Measurements from ENCODE around the gene CGGBP1.
A peak's percentile ranks its signal among the peaks of the same experiment; 100 is the strongest.

Gene CGGBP1

GRCh38 chr3:88038566-88038965 is 20.2 kb downstream of the CGGBP1 start:
- Histone ChIP-seq H3K4me3 (ENCODE audit: insufficient read depth, low read depth, low read length, poor library complexity, severe bottlenecking) (no peak overlapping the region), H3K27me3 (replicated peaks; ENCODE audit: control insufficient read depth, insufficient read depth, low read length, poor library complexity, severe bottlenecking) (no peaks in the 10 kb centered on the region), H3K36me3 (ENCODE audit: control insufficient read depth, insufficient read depth, low read length) (no peaks in the 10 kb centered on the region), H3K9me3 (ENCODE audit: control insufficient read depth, low read length) (no peaks in the 10 kb centered on the region), H3K27ac (ENCODE audit: insufficient read depth, low read length, poor library complexity, severe bottlenecking) (no peak overlapping the region), H3K4me1 (ENCODE audit: control insufficient read depth, insufficient read depth, low read length, poor library complexity, severe bottlenecking) (no peaks in the 10 kb centered on the region)
- no peak for DNase-seq

DNA sequence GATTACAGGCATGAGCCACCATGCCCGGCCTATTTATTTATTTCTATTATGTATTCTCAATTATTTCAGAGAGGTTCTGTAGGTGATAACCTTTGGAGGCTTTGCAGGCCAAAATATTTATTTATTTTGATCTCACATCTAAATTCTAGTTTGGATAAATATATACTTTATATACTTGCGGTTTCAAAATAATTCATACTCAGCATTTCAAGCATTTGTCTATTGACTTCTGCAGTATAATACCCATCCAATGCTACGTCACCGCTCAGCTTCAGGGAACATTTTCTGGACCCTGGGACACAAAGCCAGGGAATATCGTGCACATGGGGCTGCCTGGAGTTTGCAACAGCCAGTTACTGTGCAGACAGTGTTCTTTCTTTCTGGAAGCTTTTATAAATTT is 22.6 kb downstream of the CGGBP1 start:
- H3K9me3 ChIP-seq (ENCODE audit: control insufficient read depth, low read length): no peaks in the 10 kb centered on the region
- H3K4me3 ChIP-seq (ENCODE audit: insufficient read depth, low read depth, low read length, poor library complexity, severe bottlenecking): no peak overlapping the region
- H3K36me3 ChIP-seq (ENCODE audit: control insufficient read depth, insufficient read depth, low read length): no peaks in the 10 kb centered on the region
- peaks cover 4% of the 10 kb centered on the region for H3K4me1 ChIP-seq (ENCODE audit: control insufficient read depth, insufficient read depth, low read length, poor library complexity, severe bottlenecking)
- no peaks in the 10 kb centered on the region for H3K27me3 ChIP-seq (replicated peaks; ENCODE audit: control insufficient read depth, insufficient read depth, low read length, poor library complexity, severe bottlenecking)
- DNase-seq: no peak
- H3K27ac ChIP-seq (ENCODE audit: insufficient read depth, low read length, poor library complexity, severe bottlenecking): no peak overlapping the region

GRCh38 chr3:88034491-88035275 is 24.1 kb downstream of the CGGBP1 start:
- H3K27ac ChIP-seq (ENCODE audit: insufficient read depth, low read length, poor library complexity, severe bottlenecking): no peak overlapping the region
- no peak for DNase-seq
- no peaks in the 10 kb centered on the region for H3K9me3 ChIP-seq (ENCODE audit: control insufficient read depth, low read length)
- H3K36me3 ChIP-seq (ENCODE audit: control insufficient read depth, insufficient read depth, low read length): no peaks in the 10 kb centered on the region
- no peaks in the 10 kb centered on the region for H3K27me3 ChIP-seq (replicated peaks; ENCODE audit: control insufficient read depth, insufficient read depth, low read length, poor library complexity, severe bottlenecking)
- peaks cover 4% of the 10 kb centered on the region for H3K4me1 ChIP-seq (ENCODE audit: control insufficient read depth, insufficient read depth, low read length, poor library complexity, severe bottlenecking)
- no peak overlapping the region for H3K4me3 ChIP-seq (ENCODE audit: insufficient read depth, low read depth, low read length, poor library complexity, severe bottlenecking)

- DNase-seq: no peak
- Histone ChIP-seq H3K27me3 (replicated peaks; ENCODE audit: control insufficient read depth, insufficient read depth, low read length, poor library complexity, severe bottlenecking) (no peaks in the 10 kb centered on the region), H3K36me3 (ENCODE audit: control insufficient read depth, insufficient read depth, low read length) (no peaks in the 10 kb centered on the region), H3K4me1 (ENCODE audit: control insufficient read depth, insufficient read depth, low read length, poor library complexity, severe bottlenecking) (peaks cover 4% of the 10 kb centered on the region), H3K27ac (ENCODE audit: insufficient read depth, low read length, poor library complexity, severe bottlenecking) (no peak overlapping the region), H3K4me3 (ENCODE audit: insufficient read depth, low read depth, low read length, poor library complexity, severe bottlenecking) (no peak overlapping the region), H3K9me3 (ENCODE audit: control insufficient read depth, low read length) (no peaks in the 10 kb centered on the region)
These were observed 25.0 kb downstream of the CGGBP1 start for GRCh38 chr3:88033808-88034207.

DNA sequence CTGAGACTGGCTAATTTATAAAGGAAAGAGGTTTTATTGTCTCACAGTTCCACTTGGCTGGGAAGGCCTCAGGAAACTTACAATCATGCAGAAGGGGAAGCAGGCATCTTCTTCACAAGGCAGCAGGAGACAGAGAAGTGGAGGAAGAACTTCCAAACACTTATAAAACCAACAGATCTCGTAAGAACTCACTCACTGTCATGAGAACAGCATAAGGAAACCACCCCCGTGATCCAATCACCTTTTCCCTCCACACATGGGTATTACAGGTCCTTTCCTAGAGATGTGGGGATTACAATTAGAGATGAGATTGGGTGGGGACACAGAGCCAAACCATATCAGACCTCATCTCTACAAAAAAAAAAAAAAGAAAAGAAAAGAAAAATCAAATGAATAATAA is 25.7 kb downstream of the CGGBP1 start:
- Histone ChIP-seq H3K9me3 (ENCODE audit: control insufficient read depth, low read length) (no peaks in the 10 kb centered on the region), H3K4me3 (ENCODE audit: insufficient read depth, low read depth, low read length, poor library complexity, severe bottlenecking) (no peak overlapping the region), H3K27ac (ENCODE audit: insufficient read depth, low read length, poor library complexity, severe bottlenecking) (no peak overlapping the region), H3K4me1 (ENCODE audit: control insufficient read depth, insufficient read depth, low read length, poor library complexity, severe bottlenecking) (peaks cover 4% of the 10 kb centered on the region), H3K36me3 (ENCODE audit: control insufficient read depth, insufficient read depth, low read length) (no peaks in the 10 kb centered on the region), H3K27me3 (replicated peaks; ENCODE audit: control insufficient read depth, insufficient read depth, low read length, poor library complexity, severe bottlenecking) (no peaks in the 10 kb centered on the region)
- DNase-seq: no peak

DNA sequence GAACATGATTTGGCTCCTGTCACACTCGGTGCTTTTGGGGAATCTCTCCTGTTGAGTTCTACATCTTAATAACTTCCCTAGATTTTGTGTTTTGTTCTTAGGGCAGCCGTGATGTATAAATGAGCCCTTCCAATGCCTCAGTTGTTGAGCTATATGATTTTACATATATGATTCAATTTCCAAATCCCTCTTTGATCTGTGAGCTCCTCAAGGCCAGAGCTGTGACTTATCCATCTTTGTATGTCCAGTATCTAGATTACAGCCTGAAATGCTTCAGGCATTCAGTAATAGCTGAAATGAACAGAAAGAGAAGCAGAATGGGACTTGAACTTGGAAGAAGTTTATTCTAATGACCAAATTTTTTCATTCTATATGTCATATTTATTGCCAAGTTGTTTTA is 26.6 kb downstream of the CGGBP1 start:
- Histone ChIP-seq H3K27ac (ENCODE audit: insufficient read depth, low read length, poor library complexity, severe bottlenecking) (peak overlapping the region; percentile 54), H3K36me3 (ENCODE audit: control insufficient read depth, insufficient read depth, low read length) (no peaks in the 10 kb centered on the region), H3K9me3 (ENCODE audit: control insufficient read depth, low read length) (no peaks in the 10 kb centered on the region), H3K27me3 (replicated peaks; ENCODE audit: control insufficient read depth, insufficient read depth, low read length, poor library complexity, severe bottlenecking) (no peaks in the 10 kb centered on the region), H3K4me1 (ENCODE audit: control insufficient read depth, insufficient read depth, low read length, poor library complexity, severe bottlenecking) (peaks cover 4% of the 10 kb centered on the region), H3K4me3 (ENCODE audit: insufficient read depth, low read depth, low read length, poor library complexity, severe bottlenecking) (peak overlapping the region; percentile 55)
- no peak for DNase-seq

DNA sequence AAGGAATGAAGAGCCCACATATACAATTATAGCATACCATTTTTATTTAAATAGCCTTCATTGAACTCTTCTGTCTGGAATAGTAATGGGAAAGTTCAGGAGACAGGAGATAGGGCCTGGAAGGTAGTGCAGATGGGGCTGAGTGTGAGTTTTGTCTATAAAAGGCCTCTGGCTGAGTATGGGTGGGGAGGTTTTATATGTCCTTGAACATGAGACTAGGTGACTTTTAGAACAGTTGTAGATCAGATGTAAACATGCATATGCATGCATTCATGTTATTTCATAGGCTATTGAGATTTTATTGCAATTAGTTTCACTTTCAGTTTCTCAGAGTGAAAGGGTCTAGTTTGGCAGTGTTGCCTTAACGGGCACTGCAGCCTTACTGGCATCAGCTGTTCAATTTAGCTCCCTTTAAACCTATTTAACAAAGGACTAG is 27.1 kb downstream of the CGGBP1 start:
- Histone ChIP-seq H3K4me3 (ENCODE audit: insufficient read depth, low read depth, low read length, poor library complexity, severe bottlenecking) (peak overlapping the region; percentile 55), H3K27ac (ENCODE audit: insufficient read depth, low read length, poor library complexity, severe bottlenecking) (peak overlapping the region; percentile 54), H3K4me1 (ENCODE audit: control insufficient read depth, insufficient read depth, low read length, poor library complexity, severe bottlenecking) (peaks cover 4% of the 10 kb centered on the region), H3K36me3 (ENCODE audit: control insufficient read depth, insufficient read depth, low read length) (no peaks in the 10 kb centered on the region), H3K9me3 (ENCODE audit: control insufficient read depth, low read length) (no peaks in the 10 kb centered on the region), H3K27me3 (replicated peaks; ENCODE audit: control insufficient read depth, insufficient read depth, low read length, poor library complexity, severe bottlenecking) (no peaks in the 10 kb centered on the region)
- DNase-seq: peak in 1 of 3 donors; percentile 3

DNA sequence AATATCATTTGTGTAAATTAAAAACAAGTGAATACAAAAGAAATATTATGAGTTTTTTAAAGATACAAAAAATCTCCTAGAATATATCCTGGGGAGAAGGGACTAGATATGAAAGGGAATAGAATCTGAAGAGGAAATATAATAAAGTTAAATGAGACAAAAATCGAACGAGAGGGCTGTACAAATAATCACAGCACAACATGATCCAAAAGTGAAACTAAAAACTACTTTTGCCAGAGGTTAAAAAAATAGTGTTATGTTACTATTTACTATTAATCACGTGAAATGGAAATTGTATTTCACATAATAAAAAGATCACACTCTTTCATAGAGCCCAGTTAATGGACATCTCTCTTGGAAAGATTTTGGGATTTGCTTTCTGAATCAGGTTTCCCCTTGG is 28.6 kb downstream of the CGGBP1 start:
- no peaks in the 10 kb centered on the region for H3K36me3 ChIP-seq (ENCODE audit: control insufficient read depth, insufficient read depth, low read length)
- H3K4me1 ChIP-seq (ENCODE audit: control insufficient read depth, insufficient read depth, low read length, poor library complexity, severe bottlenecking): peaks cover 4% of the 10 kb centered on the region
- H3K9me3 ChIP-seq (ENCODE audit: control insufficient read depth, low read length): no peaks in the 10 kb centered on the region
- H3K4me3 ChIP-seq (ENCODE audit: insufficient read depth, low read depth, low read length, poor library complexity, severe bottlenecking): no peak overlapping the region
- DNase-seq: no peak
- H3K27ac ChIP-seq (ENCODE audit: insufficient read depth, low read length, poor library complexity, severe bottlenecking): no peak overlapping the region
- H3K27me3 ChIP-seq (replicated peaks; ENCODE audit: control insufficient read depth, insufficient read depth, low read length, poor library complexity, severe bottlenecking): no peaks in the 10 kb centered on the region

GRCh38 chr3:88028876-88029275 is 29.9 kb downstream of the CGGBP1 start:
- H3K27ac ChIP-seq (ENCODE audit: insufficient read depth, low read length, poor library complexity, severe bottlenecking): no peak overlapping the region
- no peak for DNase-seq
- no peaks in the 10 kb centered on the region for H3K9me3 ChIP-seq (ENCODE audit: control insufficient read depth, low read length)
- H3K27me3 ChIP-seq (replicated peaks; ENCODE audit: control insufficient read depth, insufficient read depth, low read length, poor library complexity, severe bottlenecking): no peaks in the 10 kb centered on the region
- H3K4me1 ChIP-seq (ENCODE audit: control insufficient read depth, insufficient read depth, low read length, poor library complexity, severe bottlenecking): peaks cover 4% of the 10 kb centered on the region
- no peak overlapping the region for H3K4me3 ChIP-seq (ENCODE audit: insufficient read depth, low read depth, low read length, poor library complexity, severe bottlenecking)
- H3K36me3 ChIP-seq (ENCODE audit: control insufficient read depth, insufficient read depth, low read length): no peaks in the 10 kb centered on the region

DNA sequence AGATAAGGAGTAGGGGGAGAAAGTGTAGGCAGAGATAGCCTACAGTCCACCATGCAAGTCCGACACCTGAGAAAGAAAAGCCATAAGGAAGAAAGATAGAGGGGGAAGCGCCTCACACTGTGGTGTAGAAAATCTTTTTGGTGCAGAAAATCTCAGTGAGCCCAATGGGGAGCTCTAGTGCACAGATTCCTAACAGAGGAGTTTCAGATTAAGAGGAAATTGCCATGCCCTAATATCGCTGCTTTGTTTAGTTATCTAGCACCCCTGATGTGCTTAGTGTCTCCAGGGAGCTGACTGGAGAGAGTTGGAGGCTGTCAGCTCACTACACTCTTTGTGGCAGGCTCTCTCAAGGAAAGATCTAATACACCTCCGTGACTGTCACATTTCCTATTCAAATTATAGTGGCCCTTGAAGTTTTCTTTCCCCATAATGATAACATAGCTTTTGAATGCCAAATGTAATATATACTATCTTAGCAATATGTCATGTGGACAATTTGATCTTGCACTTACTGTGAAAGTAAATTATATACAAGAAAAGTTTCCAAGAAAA is 33.7 kb downstream of the CGGBP1 start:
- Histone ChIP-seq H3K9me3 (ENCODE audit: control insufficient read depth, low read length) (no peaks in the 10 kb centered on the region), H3K27ac (ENCODE audit: insufficient read depth, low read length, poor library complexity, severe bottlenecking) (no peak overlapping the region), H3K27me3 (replicated peaks; ENCODE audit: control insufficient read depth, insufficient read depth, low read length, poor library complexity, severe bottlenecking) (no peaks in the 10 kb centered on the region), H3K4me3 (ENCODE audit: insufficient read depth, low read depth, low read length, poor library complexity, severe bottlenecking) (no peak overlapping the region), H3K4me1 (ENCODE audit: control insufficient read depth, insufficient read depth, low read length, poor library complexity, severe bottlenecking) (no peaks in the 10 kb centered on the region), H3K36me3 (ENCODE audit: control insufficient read depth, insufficient read depth, low read length) (no peaks in the 10 kb centered on the region)
- no peak for DNase-seq

Measured in effector memory CD4-positive, alpha-beta T cell (primary cell).